Activated CD4-positive, alpha-beta T cell treated with anti-CD3 and anti-CD28 coated beads for 4 hours (primary cell): ENCODE data around the gene CLGN.
A peak's percentile ranks its signal among the peaks of the same experiment; 100 is the strongest.
"Not testable (repeated sequence)": the region's sequence is repeated elsewhere in the genome, so short reads cannot be mapped to it uniquely, and the experiment has no call there.

ENCODE experiments used
- DNase-seq, 2 donors: peaks; one replicate each; pipeline ENCODE4 v3.0.0-alpha.2; 2020

The CLGN gene, protein sequence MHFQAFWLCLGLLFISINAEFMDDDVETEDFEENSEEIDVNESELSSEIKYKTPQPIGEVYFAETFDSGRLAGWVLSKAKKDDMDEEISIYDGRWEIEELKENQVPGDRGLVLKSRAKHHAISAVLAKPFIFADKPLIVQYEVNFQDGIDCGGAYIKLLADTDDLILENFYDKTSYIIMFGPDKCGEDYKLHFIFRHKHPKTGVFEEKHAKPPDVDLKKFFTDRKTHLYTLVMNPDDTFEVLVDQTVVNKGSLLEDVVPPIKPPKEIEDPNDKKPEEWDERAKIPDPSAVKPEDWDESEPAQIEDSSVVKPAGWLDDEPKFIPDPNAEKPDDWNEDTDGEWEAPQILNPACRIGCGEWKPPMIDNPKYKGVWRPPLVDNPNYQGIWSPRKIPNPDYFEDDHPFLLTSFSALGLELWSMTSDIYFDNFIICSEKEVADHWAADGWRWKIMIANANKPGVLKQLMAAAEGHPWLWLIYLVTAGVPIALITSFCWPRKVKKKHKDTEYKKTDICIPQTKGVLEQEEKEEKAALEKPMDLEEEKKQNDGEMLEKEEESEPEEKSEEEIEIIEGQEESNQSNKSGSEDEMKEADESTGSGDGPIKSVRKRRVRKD

DNA sequence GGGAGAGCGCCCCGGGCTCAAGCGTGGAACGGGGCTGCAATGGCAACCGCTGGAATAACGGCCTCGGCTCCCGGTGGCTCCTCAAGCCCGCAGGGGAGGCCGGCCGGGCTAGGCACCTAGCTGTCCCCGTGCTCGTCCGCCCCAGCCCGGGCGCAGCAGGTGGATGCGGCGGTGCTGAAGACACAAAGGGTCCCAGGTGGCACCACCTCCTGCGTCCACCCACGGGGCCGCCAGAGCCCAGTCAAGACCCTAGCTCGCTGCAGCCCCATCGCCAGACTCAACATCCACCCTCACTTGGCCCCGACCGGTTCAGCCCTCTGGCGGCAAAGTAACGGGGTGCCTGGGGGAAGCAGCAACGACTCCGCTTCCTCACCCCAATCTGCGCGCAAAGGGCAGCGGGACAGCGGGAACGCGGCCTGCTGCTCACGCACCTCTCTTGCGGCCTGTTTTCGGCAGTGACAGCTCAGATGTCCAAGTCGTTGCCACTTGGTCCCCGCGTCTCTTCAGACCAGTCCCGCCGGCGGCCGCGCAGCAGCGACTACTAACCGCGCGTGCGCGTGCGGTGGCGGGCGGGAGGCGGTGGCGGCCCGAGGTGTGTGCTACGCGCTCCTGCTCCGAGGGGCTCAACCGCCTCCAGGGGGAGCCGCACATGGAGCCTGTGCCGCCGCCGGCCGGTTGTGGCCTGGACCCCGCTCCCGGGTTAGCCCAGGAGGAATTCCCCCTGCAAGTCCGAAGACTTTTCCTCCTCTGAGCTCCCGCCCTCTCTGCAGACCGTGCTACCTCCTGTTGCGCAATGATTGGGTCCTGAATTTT lies at the start of gene CLGN:
Gene CLGN (minus strand): TSS at position 543 of the 813 bp plus-strand sequence. CDS start 14,570 bp downstream, outside the sequence.
- DNase-seq, result peak; percentile 18

DNA sequence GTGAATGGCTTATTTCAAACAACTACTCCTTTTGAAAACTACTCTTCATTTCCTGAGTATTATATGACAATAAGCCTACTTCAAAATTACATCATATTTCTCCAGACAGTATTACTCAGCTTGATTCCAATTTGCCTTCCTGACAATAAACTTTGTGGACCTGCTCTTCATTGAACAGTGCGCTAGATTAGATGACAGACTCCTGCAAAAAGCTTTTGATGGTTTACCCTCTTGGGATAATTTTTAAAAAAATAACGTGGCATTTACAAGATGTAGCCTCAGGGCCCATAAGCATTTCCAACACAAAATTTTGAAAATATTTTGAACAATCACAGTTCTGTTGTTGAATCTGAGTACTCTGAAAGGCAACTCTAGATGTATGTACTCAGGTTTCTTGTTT lies 44.7 kb upstream of the CLGN start:
- DNase-seq, result no peak

GRCh38 chr4:140469791-140470733 lies 42.6 kb upstream of the CLGN start:
- no peak for DNase-seq

DNA sequence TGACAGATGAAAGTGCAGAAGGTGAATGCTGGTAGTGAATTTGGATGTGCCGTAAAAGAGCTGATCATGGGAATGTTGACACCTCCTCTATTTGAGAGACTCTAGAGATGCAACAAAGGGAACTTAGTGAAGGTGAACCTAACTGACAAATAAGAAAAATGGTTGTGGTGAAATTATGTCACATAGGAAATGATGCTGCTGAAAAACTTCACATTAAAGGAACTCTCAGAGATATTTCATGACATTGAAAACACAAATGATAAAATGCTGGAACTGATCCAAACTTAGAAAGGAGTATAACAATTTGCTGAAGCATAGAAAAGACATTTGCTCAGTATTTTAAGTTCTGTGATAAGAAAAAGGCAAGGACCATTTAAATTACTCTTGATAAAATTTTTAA lies 38.7 kb upstream of the CLGN start:
- DNase-seq, result no peak

DNA sequence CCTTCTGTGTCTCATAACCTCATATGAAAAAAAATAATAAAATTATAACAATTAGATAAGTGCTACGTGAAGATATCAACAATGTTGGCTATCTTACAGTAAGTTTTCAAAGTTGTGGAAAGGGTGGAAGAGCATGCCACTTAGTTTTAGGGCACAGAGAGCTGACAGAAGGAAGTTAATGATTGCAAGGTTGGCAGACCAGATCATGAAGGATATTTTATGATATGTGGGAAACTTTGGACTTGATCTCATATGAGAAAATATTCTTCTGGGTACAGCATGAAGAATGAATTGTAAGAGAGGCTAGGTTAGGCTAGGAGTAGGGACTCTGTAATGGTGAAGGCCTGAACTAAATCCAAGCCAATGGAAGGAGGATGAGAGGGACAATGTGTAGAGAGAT lies 36.2 kb upstream of the CLGN start:
- no peak for DNase-seq

DNA sequence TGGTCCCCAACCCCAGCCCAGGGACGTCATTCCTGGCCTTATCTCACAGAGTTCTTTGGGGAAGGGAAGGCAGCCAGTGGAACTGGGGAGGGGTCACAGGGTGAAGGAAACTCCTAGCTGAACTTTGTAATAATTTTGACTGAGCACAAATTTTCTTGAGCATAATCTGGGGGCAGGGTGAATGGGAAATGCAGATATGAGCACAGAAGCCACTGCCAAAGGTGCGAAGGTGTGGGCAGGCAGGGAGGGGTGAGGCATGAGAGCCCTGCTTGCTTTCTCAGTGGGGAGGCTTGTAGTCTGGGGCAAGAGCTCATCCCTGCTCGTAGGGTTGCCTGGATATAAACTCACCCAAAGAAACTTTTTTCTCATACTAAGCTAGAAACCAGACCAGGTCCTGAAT lies 35.7 kb upstream of the CLGN start:
- no peak for DNase-seq

DNA sequence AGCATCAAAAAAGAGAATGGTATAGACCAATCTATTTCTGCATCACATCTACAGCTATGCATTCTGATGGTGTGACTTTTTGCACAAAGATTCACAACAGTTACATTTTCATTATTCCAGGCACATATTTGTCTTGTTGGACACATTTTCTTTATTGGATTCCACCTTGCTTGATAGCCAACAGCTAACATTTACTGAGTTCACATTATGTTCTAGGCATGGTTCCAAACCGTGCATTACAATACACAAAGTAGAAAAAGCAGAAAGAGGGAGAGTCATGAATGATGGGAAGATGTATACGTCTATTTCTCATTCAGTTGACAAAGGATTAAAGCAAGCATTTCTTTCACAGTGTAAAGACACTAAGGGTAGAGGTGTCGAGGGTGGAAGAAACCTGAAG lies 22.9 kb upstream of the CLGN start:
- DNase-seq, result no peak

DNA sequence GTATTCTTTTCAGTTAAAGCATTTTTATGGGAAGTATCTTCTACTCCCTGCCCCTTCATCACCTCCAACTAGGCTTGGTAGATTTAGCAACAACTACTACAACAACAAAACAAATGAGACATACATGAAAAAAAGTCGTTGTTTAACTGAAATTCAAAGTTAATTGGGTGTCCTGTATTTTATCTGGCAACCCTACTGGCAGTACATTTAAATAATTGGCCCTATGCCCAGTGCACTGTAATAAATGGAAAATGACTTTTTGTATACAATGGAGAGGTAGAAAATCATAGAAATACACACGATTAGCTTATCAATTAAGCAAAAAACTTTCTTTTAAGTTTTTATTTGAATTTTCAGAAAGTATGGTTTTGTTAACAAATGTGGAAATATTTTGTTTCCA lies 21.4 kb upstream of the CLGN start:
- DNase-seq, result no peak

DNA sequence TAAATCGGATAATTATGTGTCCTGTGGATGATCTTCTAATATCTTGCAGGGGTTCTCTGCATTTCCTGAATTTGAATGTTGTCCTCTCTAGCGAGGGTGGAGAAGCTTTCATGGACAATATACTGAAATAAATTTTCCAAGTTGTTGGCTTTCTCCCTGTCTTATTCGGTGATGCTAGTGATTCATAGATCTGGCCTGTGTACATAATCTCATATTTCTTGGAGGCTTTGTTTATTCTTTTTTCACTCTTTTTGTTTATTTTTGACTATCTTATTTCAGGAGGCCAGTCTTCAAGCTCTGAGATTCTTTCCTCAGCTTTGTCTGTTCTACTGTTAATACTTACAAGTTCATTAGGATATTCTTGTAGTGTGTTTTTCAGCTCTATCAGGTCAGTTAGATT lies 20.7 kb upstream of the CLGN start:
- DNase-seq, result no peak

GRCh38 chr4:140444347-140444746 lies 16.9 kb upstream of the CLGN start:
- DNase-seq, result not testable (repeated sequence)

GRCh38 chr4:140439644-140440142 lies 12.2 kb upstream of the CLGN start:
- no peak for DNase-seq

- no peak for DNase-seq
Measured at GRCh38 chr4:140427919-140428471, 547 bp upstream of the CLGN start.

GRCh38 chr4:140426610-140427105 lies 790 bp downstream of the CLGN start:
- DNase-seq, result no peak

DNA sequence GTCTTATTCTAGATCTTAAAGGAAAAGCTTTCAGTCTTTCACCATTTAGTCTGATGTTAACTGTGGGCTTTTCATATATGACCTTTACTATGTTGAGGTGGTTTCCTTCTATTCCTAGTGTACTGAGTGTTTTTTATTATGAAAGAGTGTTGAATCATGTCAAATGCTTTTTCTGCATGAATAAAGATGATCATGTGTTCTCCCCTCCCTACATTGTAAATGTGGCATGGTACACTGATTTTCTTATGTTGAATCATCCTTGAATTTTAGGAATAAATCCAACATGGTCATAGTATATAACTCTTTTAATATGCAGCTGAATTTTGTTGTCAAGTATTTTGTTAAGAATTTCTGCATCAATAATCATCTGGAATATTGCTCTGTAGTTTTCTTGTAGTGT lies 4.3 kb downstream of the CLGN start:
- DNase-seq, result no peak

DNA sequence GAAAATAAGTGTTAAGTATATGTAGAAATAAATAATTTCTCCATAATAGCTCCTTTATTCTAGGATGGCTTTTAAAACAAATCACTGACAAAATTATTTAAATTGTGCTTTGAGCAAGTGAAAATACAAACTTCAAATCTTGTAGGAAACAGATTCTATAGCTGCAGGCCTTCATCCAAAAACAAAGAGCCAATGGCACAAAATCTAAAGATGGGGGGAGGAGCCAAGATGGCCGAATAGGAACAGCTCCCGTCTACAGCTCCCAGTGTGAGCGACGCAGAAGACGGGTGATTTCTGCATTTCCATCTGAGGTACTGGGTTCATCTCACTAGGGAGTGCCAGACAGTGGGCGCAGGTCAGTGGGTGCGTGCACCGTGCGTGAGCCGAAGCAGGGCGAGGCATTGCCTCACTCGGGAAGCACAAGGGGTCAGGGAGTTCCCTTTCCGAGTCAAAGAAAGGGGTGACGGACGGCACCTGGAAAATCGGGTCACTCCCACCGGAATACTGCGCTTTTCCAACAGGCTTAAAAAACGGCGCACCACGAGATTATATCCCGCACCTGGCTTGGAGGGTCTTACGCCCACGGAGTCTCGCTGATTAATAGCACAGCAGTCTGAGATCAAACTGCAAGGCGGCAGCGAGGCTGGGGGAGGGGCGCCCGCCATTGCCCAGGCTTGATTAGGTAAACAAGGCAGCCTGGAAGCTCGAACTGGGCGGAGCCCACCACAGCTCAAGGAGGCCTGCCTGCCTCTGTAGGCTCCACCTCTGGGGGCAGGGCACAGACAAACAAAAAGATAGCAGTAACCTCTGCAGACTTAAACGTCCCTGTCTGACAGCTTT lies 14.1 kb downstream of the CLGN start:
- DNase-seq, result not testable (repeated sequence)

DNA sequence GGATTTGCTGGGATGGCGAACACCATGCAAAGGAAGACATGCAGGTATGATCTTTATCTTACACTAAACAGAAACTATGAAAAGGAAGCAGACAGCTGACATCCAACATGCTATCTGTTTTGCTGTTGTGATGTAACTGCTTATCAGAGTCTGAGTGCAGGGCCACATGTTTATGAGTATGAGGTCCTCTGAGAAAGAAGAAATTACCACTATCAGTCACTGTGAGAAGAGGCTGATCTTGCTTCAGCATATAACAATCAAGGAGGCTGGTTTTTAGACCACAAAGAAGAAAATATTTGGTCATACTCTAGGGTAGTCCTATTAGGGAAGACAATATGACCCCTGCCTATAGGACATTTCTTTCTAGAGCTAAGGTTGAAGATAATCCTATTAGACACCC lies 18.5 kb downstream of the CLGN start:
- DNase-seq, result no peak

DNA sequence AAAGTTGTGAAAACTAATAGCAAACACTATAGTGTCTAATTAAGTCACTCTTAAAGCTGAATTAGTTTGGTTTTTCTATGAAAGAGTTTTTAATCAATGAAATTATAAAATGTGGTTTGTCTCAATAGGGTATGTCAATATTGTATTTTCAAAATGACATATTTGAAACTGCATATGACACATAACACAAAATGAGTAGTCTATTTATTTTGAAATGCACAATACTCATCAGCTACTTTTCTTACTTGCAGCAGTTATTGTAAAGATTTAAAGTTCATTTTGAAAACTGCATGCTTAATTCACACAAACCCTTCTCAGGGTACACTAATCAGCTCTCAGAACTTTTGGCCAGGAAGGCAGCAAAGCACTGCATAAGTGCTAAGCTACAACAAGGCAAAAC lies 21.2 kb downstream of the CLGN start:
- DNase-seq, result no peak

DNA sequence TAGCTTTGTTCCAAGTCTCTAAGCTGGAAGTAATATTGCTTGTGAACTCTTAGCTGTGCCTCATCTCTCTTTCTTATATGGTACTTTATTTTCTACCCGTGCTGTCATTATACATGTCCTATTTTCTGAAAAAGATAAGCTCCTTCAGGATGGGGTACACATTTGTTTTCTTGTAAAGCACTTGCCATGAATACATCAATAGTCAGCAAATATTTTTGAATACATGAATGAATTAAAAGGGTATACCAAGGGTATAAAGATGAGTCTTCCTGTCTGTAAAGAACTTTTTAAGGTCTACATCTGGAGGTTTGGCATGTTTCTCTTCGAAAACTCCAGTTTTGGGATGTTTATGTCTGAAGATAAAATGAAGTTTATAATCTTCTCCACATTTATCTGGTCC lies 27.3 kb downstream of the CLGN start:
- no peak for DNase-seq

GRCh38 chr4:140395668-140396067 lies 31.8 kb downstream of the CLGN start:
- no peak for DNase-seq

- DNase-seq, result no peak
Measured at GRCh38 chr4:140388015-140388414, 39.4 kb downstream of the CLGN start.

GRCh38 chr4:140382732-140383131 lies 44.7 kb downstream of the CLGN start:
- no peak for DNase-seq
